Neuronal stem cell (in vitro differentiated cells): ENCODE measurements around the gene XIRP1.

ENCODE experiments used
- DNase-seq: peaks from one replicate; pipeline ENCODE4 v3.0.0-alpha.2; 2013; ENCODE audit warnings: low spot score
- H2AFZ ChIP-seq: one replicate; pipeline ENCODE4 v1.6.1; 2013; ENCODE audit warnings: mild to moderate bottlenecking, low read length, inconsistent platforms
- H2AK5ac ChIP-seq: 2 replicates; pipeline ENCODE4 v1.6.1; 2013; ENCODE audit warnings: low read depth, mild to moderate bottlenecking, inconsistent platforms, low read length, moderate library complexity, mixed read lengths
- H2BK120ac ChIP-seq: 2 replicates; pipeline ENCODE4 v1.6.1; 2013; ENCODE audit warnings: low read depth, mild to moderate bottlenecking, inconsistent platforms, low read length, moderate library complexity, mixed read lengths
- H2BK12ac ChIP-seq: one replicate; pipeline ENCODE4 v1.6.1; 2013; ENCODE audit warnings: low read length, inconsistent platforms
- H2BK15ac ChIP-seq: 2 replicates; pipeline ENCODE4 v1.6.1; 2013; ENCODE audit warnings: mild to moderate bottlenecking, low read length, inconsistent platforms, mixed read lengths
- H2BK5ac ChIP-seq: one replicate; pipeline ENCODE4 v1.6.1; 2013; ENCODE audit warnings: inconsistent platforms, mild to moderate bottlenecking, low read length, moderate library complexity
- H3K14ac ChIP-seq: one replicate; pipeline ENCODE4 v1.6.1; 2013; ENCODE audit warnings: low read length, inconsistent platforms
- H3K18ac ChIP-seq: 2 replicates; pipeline ENCODE4 v1.6.1; 2013; ENCODE audit warnings: low read length, inconsistent platforms
- H3K23ac ChIP-seq: 2 replicates; pipeline ENCODE4 v1.6.1; 2013; ENCODE audit warnings: low read depth, mild to moderate bottlenecking, mixed read lengths, low read length, inconsistent platforms; ENCODE audit not compliant: poor library complexity
- H3K27ac ChIP-seq: replicated peaks from 3 replicates; pipeline ENCODE4 v1.5.1; 2013; ENCODE audit warnings: low read length, inconsistent platforms
- H3K27me3 ChIP-seq, 3 experiments: 2 replicates each; pipeline ENCODE4 v1.6.1; 2013; ENCODE audit warnings: low read length in 3 of 3, mild to moderate bottlenecking in 2 of 3, inconsistent platforms in 1 of 3, low read depth in 1 of 3, mixed read lengths in 1 of 3, moderate library complexity in 1 of 3; ENCODE audit not compliant: control insufficient read depth in 3 of 3, insufficient read depth in 3 of 3
- H3K36me3 ChIP-seq, 2 donors: replicated peaks in 1 of 2; 2 replicates each; pipeline ENCODE4 v1.6.1; 2013; ENCODE audit warnings: low read length in 2 of 2; ENCODE audit not compliant: control insufficient read depth in 2 of 2, insufficient read depth in 2 of 2
- H3K4ac ChIP-seq: 2 replicates; pipeline ENCODE4 v1.6.1; 2013; ENCODE audit warnings: inconsistent platforms, mild to moderate bottlenecking, low read length, moderate library complexity
- H3K4me1 ChIP-seq, 2 donors: 1 replicate in 1 of 2; 2 replicates in 1 of 2; pipeline ENCODE4 v1.6.1; 2013; ENCODE audit warnings: low read length in 2 of 2, low read depth in 1 of 2; ENCODE audit not compliant: control insufficient read depth in 2 of 2, insufficient read depth in 1 of 2
- H3K4me2 ChIP-seq: one replicate; pipeline ENCODE4 v1.6.1; 2013; ENCODE audit warnings: mild to moderate bottlenecking, low read length, inconsistent platforms; ENCODE audit not compliant: insufficient read depth, poor library complexity, severe bottlenecking
- H3K4me3 ChIP-seq, 2 donors: 2 replicates each; pipeline ENCODE4 v1.5.1; 2013; ENCODE audit warnings: low read length in 2 of 2, mild to moderate bottlenecking in 2 of 2, inconsistent platforms in 1 of 2, moderate library complexity in 1 of 2
- H3K79me1 ChIP-seq: one replicate; pipeline ENCODE4 v1.6.1; 2013; ENCODE audit warnings: low read depth, mild to moderate bottlenecking, inconsistent platforms, low read length, moderate library complexity
- H3K9ac ChIP-seq: one replicate; pipeline ENCODE4 v1.6.1; 2013; ENCODE audit warnings: mild to moderate bottlenecking, low read depth, low read length, inconsistent platforms; ENCODE audit not compliant: poor library complexity
- H3K9me3 ChIP-seq, 2 donors: replicated peaks in 1 of 2; 2 replicates each; pipeline versions ENCODE3 to v1.6.1; 2013; ENCODE audit warnings: low read length in 2 of 2, mild to moderate bottlenecking in 2 of 2, inconsistent platforms in 1 of 2, low read depth in 1 of 2, mixed read lengths in 1 of 2, moderate library complexity in 1 of 2; ENCODE audit not compliant: control insufficient read depth in 2 of 2, insufficient read depth in 1 of 2
- H4K8ac ChIP-seq: one replicate; pipeline ENCODE4 v1.6.1; 2013; ENCODE audit warnings: low read depth, mild to moderate bottlenecking, inconsistent platforms, low read length, moderate library complexity
- H4K91ac ChIP-seq: one replicate; pipeline ENCODE4 v1.6.1; 2013; ENCODE audit warnings: low read length, low read depth, mild to moderate bottlenecking, inconsistent platforms; ENCODE audit not compliant: poor library complexity
- WGBS, 2 donors: extraction: QIAGEN DNeasy Blood & Tissue Kit; methylation state at CpG; one replicate each; pipeline ENCODE4 v1.1.7; 2013; ENCODE audit warnings: missing lambda C conversion rate in 2 of 2, mixed read lengths in 1 of 2; ENCODE audit not compliant: insufficient read length in 2 of 2, insufficient replicate concordance in 1 of 2; ENCODE audit errors: extremely low coverage in 2 of 2; 5-methylcytosine and 5-hydroxymethylcytosine counted together

XIRP1 gene

GRCh38 chr3:39205919-39206516 lies 13.6 kb upstream of the XIRP1 start:
- no peaks in the 10 kb centered on the region for H3K9me3 ChIP-seq
- H2AK5ac ChIP-seq = no peak overlapping the region
- no peak overlapping the region for H4K8ac ChIP-seq
- H3K27me3 ChIP-seq = peaks cover 0 to 21% (median 0%) of the 10 kb centered on the region in 3 experiments
- no peak for DNase-seq
- WGBS, 2 donors = no CpG with 5 or more reads among the region's 6 CpGs
- no peaks in the 10 kb centered on the region for H3K36me3 ChIP-seq
- H2BK120ac ChIP-seq = no peak overlapping the region
- H3K4me2 ChIP-seq = no peak overlapping the region
- H3K14ac ChIP-seq = no peak overlapping the region
- no peak overlapping the region for H2BK5ac ChIP-seq
- H3K9ac ChIP-seq = no peak overlapping the region
- no peak overlapping the region for H2AFZ ChIP-seq
- no peak overlapping the region for H2BK15ac ChIP-seq
- H4K91ac ChIP-seq = no peak overlapping the region
- H3K4me3 ChIP-seq = no peak overlapping the region
- H2BK12ac ChIP-seq = peak overlapping the region; percentile 78
- no peaks in the 10 kb centered on the region for H3K79me1 ChIP-seq
- no peak overlapping the region for H3K27ac ChIP-seq
- no peak overlapping the region for H3K4ac ChIP-seq
- peaks cover 0 to 7% of the 10 kb centered on the region in 2 donors for H3K4me1 ChIP-seq
- H3K23ac ChIP-seq = no peak overlapping the region
- H3K18ac ChIP-seq = no peak overlapping the region

GRCh38 chr3:39205131-39205530 lies 12.7 kb upstream of the XIRP1 start:
- Histone ChIP-seq H3K79me1 (no peaks in the 10 kb centered on the region), H3K4me1 (peaks cover 0 to 7% of the 10 kb centered on the region in 2 donors), H3K23ac (no peak overlapping the region), H2BK12ac (no peak overlapping the region), H2BK5ac (no peak overlapping the region), H3K4me3 (no peak overlapping the region), H2BK15ac (no peak overlapping the region), H2BK120ac (no peak overlapping the region), H3K4me2 (no peak overlapping the region), H3K4ac (no peak overlapping the region), H4K91ac (no peak overlapping the region), H3K18ac (no peak overlapping the region), H2AFZ (no peak overlapping the region), H3K27me3 (peaks cover 0 to 21% (median 0%) of the 10 kb centered on the region in 3 experiments), H2AK5ac (no peak overlapping the region), H3K27ac (no peak overlapping the region), H3K9me3 (no peaks in the 10 kb centered on the region), H3K14ac (no peak overlapping the region), H4K8ac (no peak overlapping the region), H3K36me3 (no peaks in the 10 kb centered on the region), H3K9ac (no peak overlapping the region)
- no peak for DNase-seq
- no CpG with 5 or more reads among the region's 2 CpGs for WGBS, 2 donors

DNA sequence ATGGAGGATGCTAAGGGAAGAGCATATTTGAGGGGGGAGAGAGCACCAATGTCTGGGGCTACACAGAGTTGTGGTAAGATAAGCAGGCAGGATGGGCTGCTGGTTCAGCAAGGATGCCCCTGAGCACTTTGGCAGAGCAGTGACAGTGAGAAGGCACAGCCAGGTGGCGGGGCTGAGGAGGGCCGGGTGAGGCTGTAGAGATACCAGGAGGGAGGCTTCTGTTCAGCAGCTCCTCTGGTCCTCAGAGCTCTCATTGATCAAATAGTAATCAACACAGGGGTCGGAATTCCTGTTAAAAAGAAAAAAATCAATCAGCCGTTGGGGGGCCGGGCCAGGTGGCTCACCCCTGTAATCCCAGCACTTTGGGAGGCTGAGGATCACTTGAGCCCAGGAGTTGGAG lies 11.5 kb upstream of the XIRP1 start:
- H3K4me2 ChIP-seq = no peak overlapping the region
- no peaks in the 10 kb centered on the region for H3K9me3 ChIP-seq
- no peak overlapping the region for H3K4ac ChIP-seq
- H2AK5ac ChIP-seq = peak overlapping the region; percentile 3
- no peak overlapping the region for H2AFZ ChIP-seq
- no peak overlapping the region for H2BK15ac ChIP-seq
- H3K18ac ChIP-seq = no peak overlapping the region
- no peak overlapping the region for H3K14ac ChIP-seq
- no peak overlapping the region for H3K27ac ChIP-seq
- peaks cover 0 to 7% of the 10 kb centered on the region in 2 donors for H3K4me1 ChIP-seq
- no peaks in the 10 kb centered on the region for H3K79me1 ChIP-seq
- H4K8ac ChIP-seq = no peak overlapping the region
- no peaks in the 10 kb centered on the region for H3K36me3 ChIP-seq
- no peak overlapping the region for H2BK5ac ChIP-seq
- peaks cover 0 to 21% (median 0%) of the 10 kb centered on the region in 3 experiments for H3K27me3 ChIP-seq
- H2BK120ac ChIP-seq = no peak overlapping the region
- H3K4me3 ChIP-seq = no peak overlapping the region
- no peak overlapping the region for H3K23ac ChIP-seq
- no peak overlapping the region for H2BK12ac ChIP-seq
- no CpG with 5 or more reads among the region's 5 CpGs for WGBS, 2 donors
- H3K9ac ChIP-seq = no peak overlapping the region
- DNase-seq = no peak
- no peak overlapping the region for H4K91ac ChIP-seq

DNA sequence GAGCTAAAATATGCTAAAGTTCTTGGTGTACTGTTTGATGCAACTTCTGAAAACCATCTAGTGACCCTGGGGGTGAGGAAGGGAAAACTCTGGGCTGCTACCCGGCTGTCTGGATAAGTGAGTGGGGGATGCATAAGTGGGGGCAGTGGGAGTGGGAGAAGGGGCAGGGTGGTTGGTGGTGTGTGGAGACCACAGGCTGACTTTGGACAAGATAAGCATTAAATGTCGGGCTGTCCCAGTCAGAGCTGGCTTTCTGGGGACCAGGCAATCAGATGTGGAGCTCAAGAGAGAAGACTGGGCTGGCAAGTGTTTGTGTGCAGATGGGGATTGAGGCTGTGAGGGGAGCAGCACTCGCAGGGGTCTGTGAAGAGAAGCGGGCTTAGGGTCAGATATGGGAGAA lies 11.0 kb upstream of the XIRP1 start:
- H2AFZ ChIP-seq = no peak overlapping the region
- DNase-seq = no peak
- H3K27me3 ChIP-seq = peaks cover 0 to 24% (median 0%) of the 10 kb centered on the region in 3 experiments
- H4K91ac ChIP-seq = no peak overlapping the region
- H2BK15ac ChIP-seq = no peak overlapping the region
- no peaks in the 10 kb centered on the region for H3K79me1 ChIP-seq
- H3K4me2 ChIP-seq = no peak overlapping the region
- H3K18ac ChIP-seq = no peak overlapping the region
- H3K23ac ChIP-seq = no peak overlapping the region
- H3K9me3 ChIP-seq = no peaks in the 10 kb centered on the region
- no peak overlapping the region for H3K14ac ChIP-seq
- H3K27ac ChIP-seq = no peak overlapping the region
- H2BK120ac ChIP-seq = no peak overlapping the region
- H3K4me3 ChIP-seq = no peak overlapping the region
- no peak overlapping the region for H2BK5ac ChIP-seq
- WGBS, 2 donors = no CpG with 5 or more reads among the region's 4 CpGs
- H3K9ac ChIP-seq = no peak overlapping the region
- H3K4ac ChIP-seq = no peak overlapping the region
- H4K8ac ChIP-seq = no peak overlapping the region
- H3K4me1 ChIP-seq = peaks cover 0 to 7% of the 10 kb centered on the region in 2 donors
- H3K36me3 ChIP-seq = no peaks in the 10 kb centered on the region
- peak overlapping the region; percentile 3 for H2AK5ac ChIP-seq
- no peak overlapping the region for H2BK12ac ChIP-seq
